Aorta (tissue), 5 donors: ENCODE data around the gene ANKS1B. TPM values are rescaled to one million over a fixed set of nuclear protein-coding genes. Genes with fewer than 3 reads are reported as not detected.

Experiments used
- ATAC-seq: fragments of 200-7000 bp; cut with Tn5 transposase; one replicate; pipeline ENCODE4 v1.9.1; 2022; ENCODE audit warnings: moderate library complexity; ENCODE audit not compliant: low FRiP score
- DNase-seq, 2 donors: peaks; one replicate each; pipeline ENCODE4 v3.0.0-alpha.2; 2020
- H3K27ac ChIP-seq, 2 donors: one replicate each; pipeline ENCODE4 v1.5.1; 2013; ENCODE audit warnings: low read length in 2 of 2, mild to moderate bottlenecking in 2 of 2, moderate library complexity in 2 of 2, control low read depth in 1 of 2, inconsistent platforms in 1 of 2, low read depth in 1 of 2
- H3K27me3 ChIP-seq, 2 donors: one replicate each; pipeline ENCODE4 v1.6.1; 2013; ENCODE audit warnings: control low read depth in 1 of 2, low read length in 1 of 2, mild to moderate bottlenecking in 1 of 2, moderate library complexity in 1 of 2; ENCODE audit not compliant: insufficient read depth in 2 of 2, control insufficient read depth in 1 of 2
- H3K36me3 ChIP-seq, 2 donors: one replicate each; pipeline ENCODE4 v1.6.1; 2013; ENCODE audit warnings: control low read depth in 1 of 2, low read length in 1 of 2, mild to moderate bottlenecking in 1 of 2; ENCODE audit not compliant: insufficient read depth in 2 of 2, control insufficient read depth in 1 of 2
- H3K4me1 ChIP-seq, 2 donors: one replicate each; pipeline ENCODE4 v1.6.1; 2013; ENCODE audit warnings: low read length in 2 of 2, control low read depth in 1 of 2, mild to moderate bottlenecking in 1 of 2, moderate library complexity in 1 of 2; ENCODE audit not compliant: insufficient read depth in 2 of 2, control insufficient read depth in 1 of 2
- H3K4me3 ChIP-seq, 2 donors: one replicate each; pipeline ENCODE4 v1.5.1; 2013; ENCODE audit warnings: low read length in 2 of 2, control low read depth in 1 of 2, mild to moderate bottlenecking in 1 of 2
- H3K9me3 ChIP-seq: one replicate; pipeline ENCODE4 v1.6.1; 2013; ENCODE audit warnings: mild to moderate bottlenecking, low read length; ENCODE audit not compliant: control insufficient read depth
- WGBS, 2 donors: extraction: QIAGEN DNeasy Blood & Tissue Kit; methylation state at CpG; one replicate each; pipeline ENCODE4 v1.1.7; 2013; 5-methylcytosine and 5-hydroxymethylcytosine counted together
- intact Hi-C, 2 donors: fragments of 100-400 bp; cut with DNase I; formaldehyde crosslinking; loops; one replicate each; pipeline versions ENCODE4 v1.14.2 to v1.15.0; 2022
- polyA plus RNA-seq, 2 donors: library from polyadenylated mRNA; stranded (reverse); fragments of 200-250 nt; gene quantifications; one replicate each; pipeline ENCODE4 v1.2.3, GENCODE V29; 2013
- total RNA-seq, 2 donors: library from RNA; stranded (reverse); fragmentation: NEBNext Ultra II Directional; extraction: Animal tissue kit (Norgen Biotek cat#: 25700); gene quantifications; one replicate each; pipeline ENCODE4 v1.2.1, GENCODE V29; 2021
- donor health status: healthy with polysubstance abuse.
- donor health status: Bipolar disorder and iron deficiency.
- donor health status: DM: no; HTN: no; CAD: no.
- donor health status: DM: no; HTN: no; CAD: no.
- donor health status: DM: yes; HTN: yes; CAD: no.

The ANKS1B gene
- total and polyA plus RNA-seq, 4 donors, result 3.0 to 37.0 (median 17.8) TPM

- 87 to 90% methylated on average over 3 of the region's 3 CpGs for WGBS, 2 donors
- intact Hi-C loops, result no loop called here
Measured at GRCh38 chr12:99122496-99122895, 862.2 kb downstream of the ANKS1B start.

GRCh38 chr12:99121546-99121945, 863.2 kb downstream of the ANKS1B start:
- intact Hi-C loops, result no loop called here
- H3K4me3 ChIP-seq, result no peak overlapping the region
- H3K9me3 ChIP-seq, result no peaks in the 10 kb centered on the region
- WGBS, 2 donors, result 72 to 89% methylated on average over 4 of the region's 4 CpGs
- no peaks in the 10 kb centered on the region for H3K4me1 ChIP-seq
- no peak for ATAC-seq
- no peak overlapping the region for H3K27ac ChIP-seq
- H3K36me3 ChIP-seq, result no peaks in the 10 kb centered on the region
- no peak for DNase-seq
- H3K27me3 ChIP-seq, result no peaks in the 10 kb centered on the region

More at GRCh38 chr12:99122496-99122895, 862.2 kb downstream of the ANKS1B start:
- Histone ChIP-seq H3K4me1 (no peaks in the 10 kb centered on the region), H3K36me3 (no peaks in the 10 kb centered on the region), H3K4me3 (no peak overlapping the region), H3K27ac (no peak overlapping the region), H3K27me3 (no peaks in the 10 kb centered on the region), H3K9me3 (no peaks in the 10 kb centered on the region)
- ATAC-seq (no peak), DNase-seq (no peak)

- Histone ChIP-seq H3K4me1 (no peaks in the 10 kb centered on the region), H3K27me3 (no peaks in the 10 kb centered on the region), H3K9me3 (no peaks in the 10 kb centered on the region), H3K4me3 (no peak overlapping the region), H3K27ac (no peak overlapping the region), H3K36me3 (no peaks in the 10 kb centered on the region)
- ATAC-seq, result no peak
- DNase-seq, result no peak
- intact Hi-C loops, result no loop called here
- WGBS, 2 donors, result 86 to 88% methylated on average over 10 of the region's 10 CpGs
Measured at GRCh38 chr12:99119943-99120342, 864.8 kb downstream of the ANKS1B start.

GRCh38 chr12:99119449-99119848, 865.3 kb downstream of the ANKS1B start:
- Histone ChIP-seq H3K4me3 (no peak overlapping the region), H3K27ac (no peak overlapping the region), H3K27me3 (no peaks in the 10 kb centered on the region), H3K9me3 (no peaks in the 10 kb centered on the region), H3K4me1 (no peaks in the 10 kb centered on the region), H3K36me3 (no peaks in the 10 kb centered on the region)
- intact Hi-C loops, result no loop called here
- no peak for ATAC-seq
- no peak for DNase-seq

- 51 to 61% methylated on average over 5 of the region's 5 CpGs for WGBS, 2 donors
- intact Hi-C loops, result no loop called here
Measured at GRCh38 chr12:99111600-99111999, 873.1 kb downstream of the ANKS1B start.

GRCh38 chr12:99110868-99111267, 873.9 kb downstream of the ANKS1B start:
- WGBS, 2 donors, result 77 to 82% methylated on average over 3 of the region's 3 CpGs
- Histone ChIP-seq H3K27ac (no peak overlapping the region), H3K36me3 (no peaks in the 10 kb centered on the region), H3K4me1 (no peaks in the 10 kb centered on the region), H3K4me3 (no peak overlapping the region), H3K27me3 (no peaks in the 10 kb centered on the region), H3K9me3 (no peaks in the 10 kb centered on the region)
- ATAC-seq (no peak), DNase-seq (no peak)
- intact Hi-C loops, result no loop called here

More at GRCh38 chr12:99111600-99111999, 873.1 kb downstream of the ANKS1B start:
- H3K4me1 ChIP-seq, result no peaks in the 10 kb centered on the region
- H3K36me3 ChIP-seq, result no peaks in the 10 kb centered on the region
- DNase-seq (no peak), ATAC-seq (no peak)
- H3K27ac ChIP-seq, result no peak overlapping the region
- H3K9me3 ChIP-seq, result no peaks in the 10 kb centered on the region
- no peaks in the 10 kb centered on the region for H3K27me3 ChIP-seq
- no peak overlapping the region for H3K4me3 ChIP-seq

GRCh38 chr12:99110212-99110611, 874.5 kb downstream of the ANKS1B start:
- WGBS, 2 donors, result 69 to 72% methylated on average over 2 of the region's 2 CpGs
- intact Hi-C loops, result no loop called here
- no peaks in the 10 kb centered on the region for H3K27me3 ChIP-seq
- ATAC-seq (no peak), DNase-seq (no peak)
- H3K9me3 ChIP-seq, result no peaks in the 10 kb centered on the region
- H3K27ac ChIP-seq, result no peak overlapping the region
- no peak overlapping the region for H3K4me3 ChIP-seq
- no peaks in the 10 kb centered on the region for H3K4me1 ChIP-seq
- H3K36me3 ChIP-seq, result no peaks in the 10 kb centered on the region

- ATAC-seq, result no peak
- H3K9me3 ChIP-seq, result no peaks in the 10 kb centered on the region
- H3K27me3 ChIP-seq, result no peaks in the 10 kb centered on the region
- intact Hi-C loops, result no loop called here
- H3K4me3 ChIP-seq, result no peak overlapping the region
- no peaks in the 10 kb centered on the region for H3K4me1 ChIP-seq
- DNase-seq, result no peak
- no peaks in the 10 kb centered on the region for H3K36me3 ChIP-seq
- 94 to 96% methylated on average over 2 of the region's 2 CpGs for WGBS, 2 donors
- no peak overlapping the region for H3K27ac ChIP-seq
Measured at GRCh38 chr12:99108924-99109323, 875.8 kb downstream of the ANKS1B start.

- WGBS, 2 donors, result 96 to 98% methylated on average over 2 of the region's 2 CpGs
- no peaks in the 10 kb centered on the region for H3K27me3 ChIP-seq
- H3K4me3 ChIP-seq, result no peak overlapping the region
- H3K27ac ChIP-seq, result no peak overlapping the region
- ATAC-seq (no peak), DNase-seq (no peak)
- H3K36me3 ChIP-seq, result no peaks in the 10 kb centered on the region
- peaks cover 0 to 1% of the 10 kb centered on the region in 2 donors for H3K4me1 ChIP-seq
- intact Hi-C loops, result no loop called here
- no peaks in the 10 kb centered on the region for H3K9me3 ChIP-seq
Measured at GRCh38 chr12:99099786-99100185, 885.0 kb downstream of the ANKS1B start.
